Measurements from ENCODE around the gene ADAMTS15. TPM values are rescaled to one million over a fixed set of nuclear protein-coding genes. Genes with fewer than 3 reads are reported as not detected.

The ADAMTS15 gene
- total RNA-seq, 2 donors from 2014 or later: 4.0 to 9.9 TPM

GRCh38 chr11:130524132-130524790, 75.8 kb downstream of the ADAMTS15 start:
- Histone ChIP-seq H3K4me1 (no peaks in the 10 kb centered on the region), H3K36me3 (no peaks in the 10 kb centered on the region), H3K4me3 (no peak overlapping the region), H3K27ac (no peak overlapping the region), H3K9ac (ENCODE audit: low read depth in 2 of 2, low read length in 2 of 2) (no peak overlapping the region), H3K27me3 (no peaks in the 10 kb centered on the region), H3K9me3 (no peaks in the 10 kb centered on the region)
- DNase-seq: no peak
- TF ChIP-seq, protein P1, sequence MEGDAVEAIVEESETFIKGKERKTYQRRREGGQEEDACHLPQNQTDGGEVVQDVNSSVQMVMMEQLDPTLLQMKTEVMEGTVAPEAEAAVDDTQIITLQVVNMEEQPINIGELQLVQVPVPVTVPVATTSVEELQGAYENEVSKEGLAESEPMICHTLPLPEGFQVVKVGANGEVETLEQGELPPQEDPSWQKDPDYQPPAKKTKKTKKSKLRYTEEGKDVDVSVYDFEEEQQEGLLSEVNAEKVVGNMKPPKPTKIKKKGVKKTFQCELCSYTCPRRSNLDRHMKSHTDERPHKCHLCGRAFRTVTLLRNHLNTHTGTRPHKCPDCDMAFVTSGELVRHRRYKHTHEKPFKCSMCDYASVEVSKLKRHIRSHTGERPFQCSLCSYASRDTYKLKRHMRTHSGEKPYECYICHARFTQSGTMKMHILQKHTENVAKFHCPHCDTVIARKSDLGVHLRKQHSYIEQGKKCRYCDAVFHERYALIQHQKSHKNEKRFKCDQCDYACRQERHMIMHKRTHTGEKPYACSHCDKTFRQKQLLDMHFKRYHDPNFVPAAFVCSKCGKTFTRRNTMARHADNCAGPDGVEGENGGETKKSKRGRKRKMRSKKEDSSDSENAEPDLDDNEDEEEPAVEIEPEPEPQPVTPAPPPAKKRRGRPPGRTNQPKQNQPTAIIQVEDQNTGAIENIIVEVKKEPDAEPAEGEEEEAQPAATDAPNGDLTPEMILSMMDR (IDR thresholded peaks at IDR 0.05): no peak
- intact Hi-C loops (cut with DNase I): no loop called here

- Histone ChIP-seq H3K27ac (no peak overlapping the region), H3K27me3 (no peaks in the 10 kb centered on the region), H3K4me3 (no peak overlapping the region), H3K9ac (ENCODE audit: low read depth in 2 of 2, low read length in 2 of 2) (no peak overlapping the region), H3K4me1 (no peaks in the 10 kb centered on the region), H3K9me3 (no peaks in the 10 kb centered on the region), H3K36me3 (no peaks in the 10 kb centered on the region)
- TF ChIP-seq, protein P1 (IDR thresholded peaks at IDR 0.05): no peak
- DNase-seq: no peak
- intact Hi-C loops (cut with DNase I): no loop called here
These were observed 76.9 kb downstream of the ADAMTS15 start for GRCh38 chr11:130525307-130525706.

Other genes starting within 250 kb of the ADAMTS15 start
- gene ZBTB44, start 133.7 kb upstream of the ADAMTS15 start, total RNA-seq: 10 to 100 TPM; 26.1 to 35.5 TPM
- 10 to 100 TPM in 1 of 2 donors, under 1 TPM in 1; 0.42 to 12.2 TPM for gene ADAMTS8, start 20.0 kb upstream of the ADAMTS15 start, total RNA-seq

Measured in colonic mucosa (tissue), 4 donors.